ENCODE data around the gene CASQ1.

- no peak for TF ChIP-seq JUN (IDR thresholded peaks at IDR 0.05; ENCODE audit: borderline replicate concordance, insufficient read depth, insufficient read length, low read depth)
- TF ChIP-seq MYC (IDR thresholded peaks at IDR 0.05; ENCODE audit: low read depth, low read length), result no peak
- no peak for TF ChIP-seq POLR2A (IDR thresholded peaks at IDR 0.05; ENCODE audit: low read depth, low read length)
- TF ChIP-seq CTCF (IDR thresholded peaks at IDR 0.05; ENCODE audit: extremely low read depth in 1 of 2, insufficient read depth in 1 of 2, low read depth in 1 of 2, low read length in 2 of 2), result no peak
- no peak for TF ChIP-seq MAX (IDR thresholded peaks at IDR 0.05; ENCODE audit: insufficient read depth, insufficient read length)
- no peak for TF ChIP-seq POLR2AphosphoS5 (IDR thresholded peaks at IDR 0.05; ENCODE audit: insufficient read depth, low read depth, low read length)
Measured at GRCh38 chr1:160168609-160169369, 21.6 kb upstream of the CASQ1 start.
